Measurements from ENCODE around the gene ATL2. TPM values are rescaled to one million over a fixed set of nuclear protein-coding genes. Genes with fewer than 3 reads are reported as not detected.

Gene ATL2
- polyA plus RNA-seq, 3 donors, result 7.8 to 28.3 (median 10.8) TPM

GRCh38 chr2:38268691-38269327, 108.3 kb downstream of the ATL2 start:
- no peak overlapping the region for H3K4me3 ChIP-seq (replicated peaks in 1 of 3; ENCODE audit: low read depth in 2 of 3, low read length in 3 of 3)
- TF ChIP-seq CTCF (IDR thresholded peaks at IDR 0.05), result no peak
- no peaks in the 10 kb centered on the region for H3K79me2 ChIP-seq (ENCODE audit: insufficient read depth, low read length)
- H3K27me3 ChIP-seq (ENCODE audit: control insufficient read depth in 2 of 2, insufficient read depth in 2 of 2, low read length in 2 of 2), result no peaks in the 10 kb centered on the region
- peaks cover 0 to 15% (median 7%) of the 10 kb centered on the region in 7 donors for H3K9me3 Mint-ChIP-seq
- H3K4me1 Mint-ChIP-seq, result peaks cover 44% of the 10 kb centered on the region
- H3K27ac Mint-ChIP-seq, result peak overlapping the region in 1 of 7 donors; percentile 8
- peaks cover 0 to 2% (median 0%) of the 10 kb centered on the region in 3 donors for H3K27me3 Mint-ChIP-seq (ENCODE audit: low read depth in 3 of 3)
- intact Hi-C loops (cut with micrococcal nuclease), result loop anchor here in 1 of 2 donors (10.0 kb wide), 1 partner anchor 104 kb away; no protein-coding TSS in a partner anchor
- peak in 2 of 3 donors; percentile 17 to 26 for DNase-seq
- H4K20me1 ChIP-seq (ENCODE audit: insufficient read depth, low read length), result no peaks in the 10 kb centered on the region
- H3K9ac ChIP-seq (ENCODE audit: insufficient read depth, low read length, poor library complexity, severe bottlenecking), result no peak overlapping the region
- H2AFZ ChIP-seq (ENCODE audit: insufficient read depth, low read depth, low read length, poor library complexity, severe bottlenecking), result peak overlapping the region; percentile 11
- H3K36me3 ChIP-seq (replicated peaks in 1 of 2; ENCODE audit: control insufficient read depth in 1 of 2, insufficient read depth in 2 of 2, low read length in 2 of 2), result no peaks in the 10 kb centered on the region
- no peak overlapping the region for H3K4me3 Mint-ChIP-seq
- no peak overlapping the region for H3K27ac ChIP-seq (ENCODE audit: low read depth in 1 of 2, low read length in 2 of 2)
- no peak overlapping the region for H3K4me2 ChIP-seq (replicated peaks; ENCODE audit: extremely low read depth, low read length, poor library complexity, severe bottlenecking)
- peaks cover 35 to 41% of the 10 kb centered on the region in 2 donors for H3K4me1 ChIP-seq (ENCODE audit: control insufficient read depth in 1 of 2, insufficient read depth in 2 of 2, low read length in 2 of 2)
- WGBS (ENCODE audit: insufficient coverage), result 100% methylated on average over 1 of the region's 3 CpGs
- H3K36me3 Mint-ChIP-seq, result peaks cover 10 to 13% of the 10 kb centered on the region in 2 donors
- H3K9me3 ChIP-seq (replicated peaks in 1 of 2; ENCODE audit: control insufficient read depth in 1 of 2, insufficient read depth in 1 of 2, low read length in 2 of 2), result peaks cover 0 to 9% of the 10 kb centered on the region in 2 donors

GRCh38 chr2:38268001-38268400, 109.1 kb downstream of the ATL2 start:
- Histone ChIP-seq H2AFZ (ENCODE audit: insufficient read depth, low read depth, low read length, poor library complexity, severe bottlenecking) (peak overlapping the region; percentile 11), H3K79me2 (ENCODE audit: insufficient read depth, low read length) (no peaks in the 10 kb centered on the region), H3K4me3 (replicated peaks in 1 of 3; ENCODE audit: low read depth in 2 of 3, low read length in 3 of 3) (no peak overlapping the region), H4K20me1 (ENCODE audit: insufficient read depth, low read length) (no peaks in the 10 kb centered on the region), H3K9ac (ENCODE audit: insufficient read depth, low read length, poor library complexity, severe bottlenecking) (no peak overlapping the region), H3K4me2 (replicated peaks; ENCODE audit: extremely low read depth, low read length, poor library complexity, severe bottlenecking) (no peak overlapping the region), H3K4me1 (ENCODE audit: control insufficient read depth in 1 of 2, insufficient read depth in 2 of 2, low read length in 2 of 2) (peaks cover 41 to 48% of the 10 kb centered on the region in 2 donors), H3K27ac (ENCODE audit: low read depth in 1 of 2, low read length in 2 of 2) (no peak overlapping the region), H3K36me3 (replicated peaks in 1 of 2; ENCODE audit: control insufficient read depth in 1 of 2, insufficient read depth in 2 of 2, low read length in 2 of 2) (no peaks in the 10 kb centered on the region), H3K9me3 (replicated peaks in 1 of 2; ENCODE audit: control insufficient read depth in 1 of 2, insufficient read depth in 1 of 2, low read length in 2 of 2) (peaks cover 0 to 9% of the 10 kb centered on the region in 2 donors), H3K27me3 (ENCODE audit: control insufficient read depth in 2 of 2, insufficient read depth in 2 of 2, low read length in 2 of 2) (no peaks in the 10 kb centered on the region)
- intact Hi-C loops (cut with micrococcal nuclease), result loop anchor here in 1 of 2 donors (10.0 kb wide), 1 partner anchor 103 kb away; no protein-coding TSS in a partner anchor
- peaks cover 0 to 2% (median 0%) of the 10 kb centered on the region in 3 donors for H3K27me3 Mint-ChIP-seq (ENCODE audit: low read depth in 3 of 3)
- H3K4me1 Mint-ChIP-seq, result peaks cover 52% of the 10 kb centered on the region
- peak overlapping the region in 1 of 7 donors; percentile 40 for H3K27ac Mint-ChIP-seq
- peaks cover 8 to 11% of the 10 kb centered on the region in 2 donors for H3K36me3 Mint-ChIP-seq
- WGBS (ENCODE audit: insufficient coverage), result no CpG with 5 or more reads among the region's 2 CpGs
- H3K4me3 Mint-ChIP-seq, result no peak overlapping the region
- no peak for TF ChIP-seq CTCF (IDR thresholded peaks at IDR 0.05)
- DNase-seq, result no peak
- H3K9me3 Mint-ChIP-seq, result peaks cover 0 to 15% (median 7%) of the 10 kb centered on the region in 7 donors
